Raji (cell line): Measurements from ENCODE around the gene SPINDOC.

Source experiments
- POLR2A ChIP-seq: IDR thresholded peaks from 2 replicates; pipeline ENCODE4 v1.6.1; 2011; ENCODE audit warnings: low read depth, low read length, control low read depth; ENCODE audit not compliant: insufficient read depth

The SPINDOC gene

GRCh38 chr11:63875506-63876065 is 62.3 kb downstream of the SPINDOC start:
- TF ChIP-seq POLR2A = no peak

- no peak for TF ChIP-seq POLR2A
Measured at GRCh38 chr11:63876616-63877015, 63.4 kb downstream of the SPINDOC start.
